ENCODE results near the gene PCDHA6. TPM values are rescaled to one million over a fixed set of nuclear protein-coding genes. Genes with fewer than 3 reads are reported as not detected.
"Not testable (repeated sequence)": the region's sequence is repeated elsewhere in the genome, so short reads cannot be mapped to it uniquely, and the experiment has no call there.

Gene PCDHA6
- total and polyA plus RNA-seq, 12 donors, result 0.14 to 1.1 (median 0.36) TPM; not detected in 1

GRCh38 chr5:140869555-140869886 is 41.8 kb downstream of the PCDHA6 start:
- DNase-seq, result no peak
- no peaks in the 10 kb centered on the region for H3K4me1 ChIP-seq (replicated peaks in 1 of 2)
- no peak overlapping the region for H3K4me3 ChIP-seq
- no peak overlapping the region for H3K27ac ChIP-seq
- intact Hi-C loops (cut with DNase I), result no loop called here
- no peaks in the 10 kb centered on the region for H3K36me3 ChIP-seq (replicated peaks in 1 of 2)
- 48 to 56% (median 53%) methylated on average over 5 of the region's 5 CpGs for WGBS, 4 donors
- H3K27me3 ChIP-seq, result peaks cover 5% of the 10 kb centered on the region
- TF ChIP-seq POLR2A (IDR thresholded peaks at IDR 0.05) (no peak), CTCF (IDR thresholded peaks at IDR 0.05) (no peak)
- no peaks in the 10 kb centered on the region for H3K9me3 ChIP-seq (replicated peaks in 1 of 3)

- H3K4me1 ChIP-seq (replicated peaks in 1 of 2), result no peaks in the 10 kb centered on the region
- H3K4me3 ChIP-seq, result no peak overlapping the region
- H3K36me3 ChIP-seq (replicated peaks in 1 of 2), result no peaks in the 10 kb centered on the region
- H3K27ac ChIP-seq, result no peak overlapping the region
- H3K27me3 ChIP-seq, result peaks cover 14% of the 10 kb centered on the region
- TF ChIP-seq POLR2A (IDR thresholded peaks at IDR 0.05) (no peak), CTCF (IDR thresholded peaks at IDR 0.05) (no peak)
- intact Hi-C loops (cut with DNase I), result no loop called here
- no peaks in the 10 kb centered on the region for H3K9me3 ChIP-seq (replicated peaks in 1 of 3)
- WGBS, 4 donors, result 39 to 63% (median 45%) methylated on average over 30 to 114 of the region's 114 CpGs
- DNase-seq, result no peak
Measured at GRCh38 chr5:140870221-140871201, 42.8 kb downstream of the PCDHA6 start.

GRCh38 chr5:140875085-140876065 is 47.6 kb downstream of the PCDHA6 start, which contains the start of gene PCDHA12:
PCDHA12 (plus strand) TSS chr5:140875308; CDS start chr5:140875473, 165 bp downstream.
- H3K36me3 ChIP-seq (replicated peaks in 1 of 2), result no peaks in the 10 kb centered on the region
- H3K9me3 ChIP-seq (replicated peaks in 1 of 3), result no peaks in the 10 kb centered on the region
- H3K27ac ChIP-seq, result peak within 1 kb of the TSS in 1 of 5 donors; percentile 22
- H3K4me3 ChIP-seq, result peak within 1 kb of the TSS in 1 of 4 donors; percentile 26
- DNase-seq, result no peak
- no peaks in the 10 kb centered on the region for H3K4me1 ChIP-seq (replicated peaks in 1 of 2)
- intact Hi-C loops (cut with DNase I), result no loop called here
- 11 to 27% (median 17%) methylated on average over 30 to 47 of the region's 47 CpGs for WGBS, 4 donors
- TF ChIP-seq CTCF (IDR thresholded peaks at IDR 0.05) (no peak), POLR2A (IDR thresholded peaks at IDR 0.05) (no peak)
- H3K27me3 ChIP-seq, result peaks cover 16% of the 10 kb centered on the region

GRCh38 chr5:140876541-140877261 is 48.9 kb downstream of the PCDHA6 start:
- H3K27ac ChIP-seq; H3K4me1 ChIP-seq (replicated peaks in 1 of 2); intact Hi-C loops (cut with DNase I); H3K9me3 ChIP-seq (replicated peaks in 1 of 3); H3K36me3 ChIP-seq (replicated peaks in 1 of 2); H3K4me3 ChIP-seq; DNase-seq: not testable (repeated sequence)
- H3K27me3 ChIP-seq, result peaks cover 16% of the 10 kb centered on the region
- WGBS, 4 donors, result 30 to 51% (median 42%) methylated on average over 18 to 80 of the region's 80 CpGs

Data from adrenal gland (tissue), 12 donors.